WERI-Rb-1 (cell line): Measurements from ENCODE around the gene STARD8.

ENCODE experiments used
- DNase-seq: peaks from one replicate; pipeline ENCODE4 v3.0.0-alpha.2; 2020
- H3K27ac ChIP-seq: fragments of 250-450 bp; sonication (Bioruptor Pico); 2 replicates; pipeline ENCODE4 v1.5.1; 2020; ENCODE audit warnings: mild to moderate bottlenecking, moderate library complexity
- H3K27me3 ChIP-seq: fragments of 250-450 bp; sonication (Bioruptor Pico); 2 replicates; pipeline ENCODE4 v1.5.1; 2021; ENCODE audit warnings: mild to moderate bottlenecking, low read depth, moderate library complexity; ENCODE audit not compliant: insufficient read depth, severe bottlenecking
- H3K36me3 ChIP-seq: fragments of 250-450 bp; sonication (Bioruptor Pico); 2 replicates; pipeline ENCODE4 v1.5.1; 2020; ENCODE audit warnings: mild to moderate bottlenecking, moderate library complexity
- H3K4me3 ChIP-seq: 2 replicates; pipeline ENCODE4 v1.5.1; 2011; ENCODE audit warnings: low read depth, mild to moderate bottlenecking, control low read depth, low read length
- H3K9me3 ChIP-seq: fragments of 250-450 bp; sonication (Bioruptor Pico); 2 replicates; pipeline ENCODE4 v1.5.1; 2021; ENCODE audit warnings: mild to moderate bottlenecking, moderate library complexity; ENCODE audit not compliant: severe bottlenecking
- TF ChIP-seq, protein P1 (sequence below): IDR thresholded peaks from 2 replicates; pipeline ENCODE4 v1.5.1; 2011; ENCODE audit warnings: low read depth, mild to moderate bottlenecking, control low read depth, inconsistent platforms, low read length

Gene STARD8

DNA sequence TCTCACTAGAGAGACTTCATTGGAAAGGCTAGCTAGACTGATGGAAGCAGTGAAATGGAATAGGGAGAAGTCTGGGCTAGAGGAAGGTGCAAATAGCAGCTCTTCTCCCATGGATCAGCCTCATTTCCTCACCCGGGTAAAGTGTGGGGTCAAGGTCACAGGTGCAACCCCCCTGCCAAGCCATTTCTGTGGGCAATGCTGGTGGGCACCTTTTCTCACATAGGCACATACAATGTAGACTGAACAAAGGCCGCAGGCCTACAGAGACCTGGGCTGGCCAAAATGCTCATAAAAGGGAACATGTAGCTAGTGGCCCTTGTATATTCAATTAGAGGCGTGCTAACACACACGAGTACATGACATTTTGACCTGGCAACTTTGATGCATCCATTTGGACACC, 109.9 kb downstream of the STARD8 start:
- Histone ChIP-seq H3K27me3 (peaks cover 47% of the 10 kb centered on the region), H3K36me3 (no peaks in the 10 kb centered on the region), H3K27ac (no peak overlapping the region), H3K9me3 (no peaks in the 10 kb centered on the region), H3K4me3 (no peak overlapping the region)
- TF ChIP-seq, protein P1, sequence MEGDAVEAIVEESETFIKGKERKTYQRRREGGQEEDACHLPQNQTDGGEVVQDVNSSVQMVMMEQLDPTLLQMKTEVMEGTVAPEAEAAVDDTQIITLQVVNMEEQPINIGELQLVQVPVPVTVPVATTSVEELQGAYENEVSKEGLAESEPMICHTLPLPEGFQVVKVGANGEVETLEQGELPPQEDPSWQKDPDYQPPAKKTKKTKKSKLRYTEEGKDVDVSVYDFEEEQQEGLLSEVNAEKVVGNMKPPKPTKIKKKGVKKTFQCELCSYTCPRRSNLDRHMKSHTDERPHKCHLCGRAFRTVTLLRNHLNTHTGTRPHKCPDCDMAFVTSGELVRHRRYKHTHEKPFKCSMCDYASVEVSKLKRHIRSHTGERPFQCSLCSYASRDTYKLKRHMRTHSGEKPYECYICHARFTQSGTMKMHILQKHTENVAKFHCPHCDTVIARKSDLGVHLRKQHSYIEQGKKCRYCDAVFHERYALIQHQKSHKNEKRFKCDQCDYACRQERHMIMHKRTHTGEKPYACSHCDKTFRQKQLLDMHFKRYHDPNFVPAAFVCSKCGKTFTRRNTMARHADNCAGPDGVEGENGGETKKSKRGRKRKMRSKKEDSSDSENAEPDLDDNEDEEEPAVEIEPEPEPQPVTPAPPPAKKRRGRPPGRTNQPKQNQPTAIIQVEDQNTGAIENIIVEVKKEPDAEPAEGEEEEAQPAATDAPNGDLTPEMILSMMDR = no peak
- DNase-seq = no peak

DNA sequence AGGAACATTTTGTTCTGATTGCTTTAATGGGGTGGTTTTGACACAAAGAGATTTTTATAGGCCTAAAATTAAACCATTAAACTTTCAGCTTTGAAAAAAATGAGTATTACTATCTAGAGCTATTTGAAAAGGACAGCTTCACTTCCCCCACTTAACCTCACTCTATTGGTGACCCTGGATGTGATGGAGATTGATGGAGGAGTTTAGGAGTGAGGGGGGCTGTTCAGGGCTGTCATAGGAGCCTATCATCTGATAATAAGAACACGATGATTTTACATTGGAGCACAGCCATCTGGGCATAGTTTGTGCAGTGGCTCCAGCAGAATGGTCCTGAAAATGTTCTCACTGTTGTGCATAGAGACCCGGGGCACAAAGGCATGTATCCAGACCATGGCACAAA, 110.3 kb downstream of the STARD8 start:
- no peaks in the 10 kb centered on the region for H3K36me3 ChIP-seq
- H3K4me3 ChIP-seq = no peak overlapping the region
- peaks cover 44% of the 10 kb centered on the region for H3K27me3 ChIP-seq
- DNase-seq = no peak
- TF ChIP-seq, protein P1 = no peak
- no peak overlapping the region for H3K27ac ChIP-seq
- no peaks in the 10 kb centered on the region for H3K9me3 ChIP-seq

DNA sequence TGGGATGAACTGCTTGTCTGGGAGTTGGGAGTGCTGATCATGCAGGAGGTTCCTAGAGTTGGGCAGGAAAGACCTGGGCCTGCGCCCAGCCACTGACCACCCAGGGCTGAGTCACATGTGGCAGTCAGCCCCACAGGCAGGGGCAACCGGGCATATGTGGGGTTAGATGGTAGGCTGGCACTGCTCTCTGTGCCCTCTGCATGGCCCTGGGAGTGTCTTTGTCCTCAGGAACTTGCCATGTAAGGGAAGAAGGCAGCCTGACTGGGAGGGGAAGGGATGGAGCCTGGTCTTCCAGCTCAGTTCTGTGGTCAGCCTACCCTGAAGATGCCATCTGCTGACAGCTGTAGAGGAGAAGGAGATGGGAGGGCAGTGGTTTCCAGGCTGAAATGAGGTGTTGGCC, 111.2 kb downstream of the STARD8 start:
- no peaks in the 10 kb centered on the region for H3K36me3 ChIP-seq
- H3K27ac ChIP-seq = no peak overlapping the region
- no peak overlapping the region for H3K4me3 ChIP-seq
- peaks cover 52% of the 10 kb centered on the region for H3K27me3 ChIP-seq
- H3K9me3 ChIP-seq = no peaks in the 10 kb centered on the region
- no peak for DNase-seq
- TF ChIP-seq, protein P1 = no peak

DNA sequence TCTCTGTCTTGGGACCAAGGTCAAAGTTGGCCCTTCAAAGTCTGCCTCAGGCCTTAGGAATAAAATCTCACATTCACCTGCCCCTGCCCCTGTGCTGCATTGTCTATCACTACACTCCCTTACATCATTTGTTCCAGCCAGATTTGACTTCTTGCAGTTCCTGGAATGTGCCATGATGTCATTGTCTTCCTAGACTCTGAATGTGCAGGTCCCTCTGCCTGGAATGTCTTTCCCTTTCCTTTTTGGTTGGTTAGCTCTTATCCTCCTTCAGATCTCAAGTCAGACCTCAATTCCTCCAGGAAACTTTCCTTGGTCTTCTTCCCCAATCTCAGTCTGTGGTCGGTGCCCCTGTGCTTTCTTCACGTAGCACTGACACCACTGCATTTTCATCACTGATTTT, 113.6 kb downstream of the STARD8 start:
- Histone ChIP-seq H3K9me3 (no peaks in the 10 kb centered on the region), H3K27me3 (peaks cover 51% of the 10 kb centered on the region), H3K27ac (no peak overlapping the region), H3K36me3 (no peaks in the 10 kb centered on the region), H3K4me3 (no peak overlapping the region)
- TF ChIP-seq, protein P1 = no peak
- DNase-seq = no peak

DNA sequence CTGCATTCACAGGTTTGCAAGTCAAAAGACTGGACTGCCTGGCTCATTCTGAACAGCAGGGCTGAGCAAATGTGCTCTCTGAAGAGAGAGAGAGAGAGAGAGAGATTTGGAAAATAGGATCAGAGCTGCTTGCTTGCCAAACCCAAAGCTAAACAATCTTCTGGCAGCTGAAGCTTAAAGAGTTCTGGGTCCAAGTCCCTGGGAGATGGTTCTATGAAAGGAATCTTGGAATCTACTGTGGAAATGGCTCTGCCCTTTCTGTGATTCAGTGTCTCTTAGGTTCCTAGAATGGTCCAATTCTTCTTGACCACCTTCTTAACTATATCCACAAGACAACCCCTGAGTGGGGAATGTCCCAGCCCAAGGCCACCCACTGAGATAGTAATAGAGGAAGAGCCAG, 115.3 kb downstream of the STARD8 start:
- Histone ChIP-seq H3K27ac (no peak overlapping the region), H3K27me3 (peaks cover 48% of the 10 kb centered on the region), H3K4me3 (no peak overlapping the region), H3K9me3 (no peaks in the 10 kb centered on the region), H3K36me3 (no peaks in the 10 kb centered on the region)
- TF ChIP-seq, protein P1 = no peak
- no peak for DNase-seq

GRCh38 chrX:68763481-68763880, 116.0 kb downstream of the STARD8 start:
- no peak overlapping the region for H3K4me3 ChIP-seq
- H3K27me3 ChIP-seq = peaks cover 48% of the 10 kb centered on the region
- no peaks in the 10 kb centered on the region for H3K9me3 ChIP-seq
- no peak overlapping the region for H3K27ac ChIP-seq
- TF ChIP-seq, protein P1 = no peak
- DNase-seq = no peak
- no peaks in the 10 kb centered on the region for H3K36me3 ChIP-seq
